ENCODE results near the gene TBC1D22A.

- TF ChIP-seq EZH2 (IDR thresholded peaks at IDR 0.05; ENCODE audit: borderline replicate concordance) (no peak), CTCF (IDR thresholded peaks at IDR 0.05; ENCODE audit: poor library complexity) (no peak)
Observed at GRCh38 chr22:47132428-47132825, 370.0 kb downstream of the TBC1D22A start.
